Measurements from ENCODE around the gene EMCN. TPM values are rescaled to one million over a fixed set of nuclear protein-coding genes. Genes with fewer than 3 reads are reported as not detected.
"Not testable (repeated sequence)": the region's sequence is repeated elsewhere in the genome, so short reads cannot be mapped to it uniquely, and the experiment has no call there.

Gene EMCN
- total RNA-seq, result 1 to 10 TPM; 2.5 to 4.5 TPM
- long read RNA-seq, full-length matches to known transcripts, result 2 of 2 reads
- long read RNA-seq, partial matches to known transcripts, result 0 of 2 reads
- long read RNA-seq, other reads (novel, unspliced or antisense), result 0 of 2 reads

DNA sequence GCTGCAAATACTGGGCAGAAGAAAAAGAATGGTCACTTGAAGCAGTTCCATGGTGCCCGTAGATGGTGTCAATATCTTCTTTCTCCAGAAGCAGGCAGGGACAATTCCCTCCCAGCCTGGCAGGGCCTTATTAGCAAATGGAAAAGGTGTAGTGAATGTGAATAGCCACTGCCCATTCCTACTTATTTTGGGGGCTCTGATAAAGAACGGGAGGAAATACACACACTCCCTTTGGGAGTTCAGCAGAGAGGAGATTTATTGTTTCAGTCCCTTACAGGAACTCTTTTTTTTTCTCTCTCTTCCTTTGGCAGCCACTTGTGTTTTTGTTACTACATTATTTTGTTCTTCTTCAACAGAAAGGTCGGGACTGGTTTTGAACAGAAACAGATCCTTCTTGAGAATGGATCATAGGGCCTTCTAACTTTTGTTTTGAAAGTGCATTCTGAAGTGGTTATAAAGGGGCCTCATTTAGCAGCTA, at the start of gene EMCN:
EMCN (minus strand) TSS at position 159 of the 478 bp plus-strand sequence; CDS start at position 51, 108 bp downstream.
- no peak for DNase-seq
- intact Hi-C loops (cut with DNase I, micrococcal nuclease), result no loop called here
- ATAC-seq, result no peak

- DNase-seq (no peak), ATAC-seq (no peak)
- intact Hi-C loops (cut with DNase I, micrococcal nuclease), result no loop called here
Observed at GRCh38 chr4:100566396-100566795, 48.6 kb upstream of the EMCN start.

GRCh38 chr4:100557306-100557705, 39.5 kb upstream of the EMCN start:
- ATAC-seq (no peak), DNase-seq (no peak)
- intact Hi-C loops (cut with DNase I, micrococcal nuclease), result no loop called here

- intact Hi-C loops (cut with DNase I, micrococcal nuclease), result no loop called here
- ATAC-seq (no peak), DNase-seq (no peak)
Observed at GRCh38 chr4:100555611-100556337, 38.0 kb upstream of the EMCN start.

GRCh38 chr4:100548200-100548560, 30.4 kb upstream of the EMCN start:
- intact Hi-C loops (cut with DNase I, micrococcal nuclease), result no loop called here
- DNase-seq, result no peak
- ATAC-seq, result no peak

- intact Hi-C loops (cut with DNase I, micrococcal nuclease), result no loop called here
- DNase-seq (no peak), ATAC-seq (no peak)
Observed at GRCh38 chr4:100547541-100548199, 29.8 kb upstream of the EMCN start.

- ATAC-seq (no peak), DNase-seq (no peak)
- intact Hi-C loops (cut with DNase I, micrococcal nuclease), result no loop called here
Observed at GRCh38 chr4:100545427-100545826, 27.6 kb upstream of the EMCN start.

DNA sequence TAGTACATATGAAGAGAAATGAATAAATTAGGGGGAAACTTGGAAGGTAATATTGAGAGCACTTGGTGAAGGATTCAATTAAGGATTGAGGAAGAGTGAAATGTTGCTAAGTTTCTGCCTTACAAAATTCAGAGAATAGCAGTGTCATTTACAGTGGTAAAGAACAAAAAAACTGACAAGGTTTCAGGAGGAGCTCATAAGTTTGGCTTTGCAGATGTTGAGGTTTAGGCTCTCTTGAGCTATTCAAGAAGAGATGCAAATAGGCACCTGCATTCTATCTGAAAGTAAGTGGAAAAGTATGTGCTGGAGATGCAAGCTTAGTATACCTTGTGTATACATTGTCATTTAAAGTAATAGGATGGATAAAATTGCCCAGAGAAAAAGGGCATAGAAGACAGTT, 22.3 kb upstream of the EMCN start:
- no peak for ATAC-seq
- intact Hi-C loops (cut with DNase I, micrococcal nuclease), result no loop called here

GRCh38 chr4:100539706-100540105, 21.9 kb upstream of the EMCN start:
- intact Hi-C loops (cut with DNase I, micrococcal nuclease), result no loop called here
- ATAC-seq (no peak), DNase-seq (no peak)

More for the DNA sequence above, 22.3 kb upstream of the EMCN start:
- DNase-seq, result no peak

DNA sequence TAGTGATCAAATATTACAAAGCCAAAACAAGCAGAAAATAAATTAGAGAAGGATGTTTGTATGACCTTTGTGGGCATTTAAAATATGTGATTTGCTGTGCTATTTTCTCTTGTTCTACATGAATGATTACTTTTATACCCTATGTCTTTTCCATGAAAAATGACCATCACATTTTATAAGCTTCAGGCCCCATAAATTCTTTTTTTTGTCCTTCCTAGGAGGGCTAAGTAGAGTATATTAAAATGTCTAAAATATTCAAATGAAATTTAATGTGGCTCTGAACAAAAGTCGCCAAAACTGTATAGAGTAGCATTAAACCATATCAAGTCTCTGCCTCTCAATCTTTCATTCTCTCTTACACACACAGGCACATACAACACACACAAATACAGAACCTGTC, 15.9 kb upstream of the EMCN start:
- ATAC-seq (no peak), DNase-seq (no peak)
- intact Hi-C loops (cut with DNase I, micrococcal nuclease), result no loop called here

DNA sequence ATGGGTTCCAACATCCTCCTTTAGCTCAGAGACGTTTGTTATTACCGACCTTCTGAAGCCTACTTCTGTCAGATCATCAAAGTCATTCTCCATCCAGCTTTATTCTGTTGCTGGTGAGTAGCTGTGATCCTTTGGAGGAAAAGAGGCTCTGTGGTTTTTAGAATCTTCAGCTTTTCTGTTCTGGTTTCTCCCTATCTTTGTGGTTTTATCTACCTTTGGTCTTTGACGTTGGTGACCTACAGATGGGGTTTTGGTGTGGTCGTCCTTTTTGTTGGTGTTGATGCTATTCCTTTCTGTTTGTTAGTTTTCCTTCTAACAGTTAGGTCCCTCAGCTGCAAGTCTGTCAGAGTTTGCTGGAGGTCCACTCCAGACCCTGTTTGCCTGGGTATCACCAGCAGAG, 12.3 kb upstream of the EMCN start:
- DNase-seq; ATAC-seq; intact Hi-C loops (cut with DNase I, micrococcal nuclease): not testable (repeated sequence)

DNA sequence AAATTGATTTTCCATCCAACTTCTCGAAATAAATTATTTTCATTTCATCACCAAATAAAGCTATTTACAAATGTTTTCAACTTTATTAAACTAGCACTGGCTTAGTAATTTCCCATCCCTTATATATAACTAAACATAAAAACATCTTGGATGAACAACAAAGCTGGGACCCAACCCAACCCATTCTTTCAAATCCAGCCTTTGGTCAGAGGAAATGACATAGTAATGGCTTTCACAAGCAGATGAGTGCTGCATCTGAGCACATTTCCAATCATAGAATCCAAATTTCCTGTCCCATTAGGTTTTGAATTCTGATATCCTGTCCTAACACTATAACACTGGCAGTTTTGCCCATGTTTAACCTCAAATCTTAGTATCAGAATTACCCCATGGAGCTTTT, 7.9 kb upstream of the EMCN start:
- intact Hi-C loops (cut with DNase I, micrococcal nuclease), result no loop called here
- DNase-seq (no peak), ATAC-seq (no peak)

GRCh38 chr4:100519205-100519604, 1.4 kb upstream of the EMCN start:
- DNase-seq, result no peak
- ATAC-seq, result no peak

GRCh38 chr4:100516225-100516624, 1.6 kb downstream of the EMCN start:
- intact Hi-C loops (cut with DNase I, micrococcal nuclease), result no loop called here
- DNase-seq (no peak), ATAC-seq (no peak)

More at GRCh38 chr4:100519205-100519604, 1.4 kb upstream of the EMCN start:
- intact Hi-C loops (cut with DNase I, micrococcal nuclease), result no loop called here

DNA sequence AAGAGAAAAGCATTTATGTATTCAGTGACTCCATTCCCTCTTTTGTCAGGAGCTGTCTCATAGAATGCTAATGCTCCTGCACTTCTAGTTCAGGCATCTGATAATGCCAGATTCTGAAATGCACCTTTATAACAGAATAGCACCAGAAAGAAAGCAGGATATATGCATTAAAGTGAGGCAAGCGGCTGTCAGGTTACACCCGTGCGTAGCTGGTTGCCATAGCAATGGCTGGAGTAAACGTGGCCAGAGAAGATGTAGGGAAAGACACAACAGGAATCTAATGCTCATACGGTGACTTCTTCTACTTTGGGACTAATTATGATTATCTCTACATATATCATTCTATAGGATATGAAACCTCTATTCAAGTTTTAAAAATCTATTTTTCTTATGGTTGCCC, 5.9 kb downstream of the EMCN start:
- DNase-seq, result no peak
- intact Hi-C loops (cut with DNase I, micrococcal nuclease), result no loop called here
- ATAC-seq, result no peak

GRCh38 chr4:100510551-100510950, 7.3 kb downstream of the EMCN start:
- DNase-seq, result no peak
- intact Hi-C loops (cut with DNase I, micrococcal nuclease), result no loop called here
- no peak for ATAC-seq

DNA sequence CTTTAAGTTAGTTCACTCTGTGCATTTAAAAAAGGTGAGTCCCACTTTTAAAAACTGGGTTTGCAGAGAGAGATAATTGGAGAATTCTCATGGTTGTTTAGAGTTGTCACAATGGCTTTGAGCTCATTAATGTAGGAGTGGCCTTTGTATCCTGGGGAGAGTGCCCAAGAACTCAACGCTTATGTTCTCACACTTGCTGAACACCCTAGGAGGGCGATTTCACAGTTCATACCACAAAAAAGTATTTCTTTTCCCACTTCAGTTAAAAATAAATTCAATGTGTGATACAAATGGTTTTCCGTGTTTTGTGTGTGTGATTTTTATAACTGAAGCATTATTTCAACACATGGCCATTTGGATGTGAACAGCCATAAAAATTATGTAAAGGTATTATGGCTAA, 8.4 kb downstream of the EMCN start:
- intact Hi-C loops (cut with DNase I, micrococcal nuclease), result no loop called here
- DNase-seq, result no peak
- no peak for ATAC-seq

DNA sequence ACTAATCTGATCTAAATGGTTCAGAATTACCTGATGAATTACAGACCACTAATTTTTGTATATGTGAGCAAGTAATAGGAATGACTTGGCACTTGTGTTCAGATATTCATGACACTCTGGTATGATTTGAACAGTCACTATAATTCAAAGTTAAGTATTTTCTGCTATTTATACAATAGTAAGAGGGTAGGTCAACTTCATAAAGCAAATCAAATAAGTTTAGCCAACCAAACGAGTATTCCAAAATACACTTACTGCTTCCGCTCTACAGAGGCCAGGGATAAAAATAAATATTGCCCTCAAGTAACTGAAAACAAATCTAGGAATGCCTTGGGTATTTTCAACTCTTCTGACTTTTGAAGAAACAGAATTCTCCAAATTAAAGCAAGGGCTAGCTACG, 9.1 kb downstream of the EMCN start:
- no peak for ATAC-seq
- intact Hi-C loops (cut with DNase I, micrococcal nuclease), result no loop called here

DNA sequence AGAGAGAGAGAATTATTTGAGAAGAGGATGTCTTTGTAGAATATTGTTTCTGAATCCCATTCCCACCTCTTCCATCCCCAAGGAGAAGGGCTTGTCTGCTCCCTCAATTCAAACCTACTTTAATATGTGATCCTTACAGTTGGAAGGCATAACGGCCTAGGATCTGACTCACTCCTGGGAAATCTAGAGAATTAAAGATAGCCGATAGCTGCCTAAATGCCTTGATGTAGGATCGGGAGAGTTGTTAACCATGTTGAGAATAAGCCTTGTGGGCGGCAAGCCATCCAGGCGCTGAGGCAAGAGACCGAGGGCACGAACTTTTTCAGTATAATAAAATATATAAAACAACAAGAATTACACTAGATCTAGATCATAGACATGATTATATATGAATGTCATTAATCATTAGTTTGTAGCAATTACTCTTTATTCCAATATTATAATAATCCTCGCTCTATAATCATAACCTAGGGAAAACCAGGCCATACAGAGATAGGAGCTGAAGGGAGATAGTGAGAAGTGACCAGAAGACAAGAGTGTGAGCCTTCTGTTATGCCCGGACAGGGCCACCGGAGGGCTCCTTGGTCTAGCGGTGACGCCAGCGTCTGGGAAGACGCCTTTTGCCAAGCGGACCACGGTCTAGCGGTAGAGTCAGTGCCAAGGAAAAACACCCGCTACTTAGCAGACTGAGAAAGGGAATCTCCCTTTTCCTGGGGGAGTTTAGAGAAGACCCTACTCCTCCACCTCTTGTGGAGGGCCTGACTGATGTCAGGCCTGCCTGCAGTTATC, 13.5 kb downstream of the EMCN start:
- ATAC-seq (no peak), DNase-seq (no peak)
- intact Hi-C loops (cut with DNase I, micrococcal nuclease), result no loop called here

More for the DNA sequence above, 9.1 kb downstream of the EMCN start:
- DNase-seq, result no peak

GRCh38 chr4:100497791-100498190, 20.0 kb downstream of the EMCN start:
- ATAC-seq (no peak), DNase-seq (no peak)
- intact Hi-C loops (cut with DNase I, micrococcal nuclease), result no loop called here
